ENCODE results near the gene ZNF655.
A peak's percentile ranks its signal among the peaks of the same experiment; 100 is the strongest.
"Not testable (repeated sequence)": the region's sequence is repeated elsewhere in the genome, so short reads cannot be mapped to it uniquely, and the experiment has no call there.

The ZNF655 gene

DNA sequence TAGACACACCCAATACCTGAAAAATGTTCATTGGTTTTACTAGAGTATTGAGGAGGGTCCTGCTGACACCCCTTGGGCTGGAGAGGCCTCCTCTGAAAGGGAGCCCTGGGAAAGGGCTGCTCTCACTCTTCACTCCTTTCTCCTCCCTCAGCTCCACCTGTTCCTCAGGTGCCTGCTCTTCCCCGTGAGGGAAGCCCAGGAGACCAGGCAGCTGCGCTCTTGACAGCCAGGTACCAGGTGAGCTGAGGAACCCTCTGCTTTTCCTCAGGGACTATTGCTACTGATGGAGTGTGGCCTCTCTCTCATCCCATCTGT, 3.3 kb downstream of the ZNF655 start:
- no peak for DNase-seq

DNA sequence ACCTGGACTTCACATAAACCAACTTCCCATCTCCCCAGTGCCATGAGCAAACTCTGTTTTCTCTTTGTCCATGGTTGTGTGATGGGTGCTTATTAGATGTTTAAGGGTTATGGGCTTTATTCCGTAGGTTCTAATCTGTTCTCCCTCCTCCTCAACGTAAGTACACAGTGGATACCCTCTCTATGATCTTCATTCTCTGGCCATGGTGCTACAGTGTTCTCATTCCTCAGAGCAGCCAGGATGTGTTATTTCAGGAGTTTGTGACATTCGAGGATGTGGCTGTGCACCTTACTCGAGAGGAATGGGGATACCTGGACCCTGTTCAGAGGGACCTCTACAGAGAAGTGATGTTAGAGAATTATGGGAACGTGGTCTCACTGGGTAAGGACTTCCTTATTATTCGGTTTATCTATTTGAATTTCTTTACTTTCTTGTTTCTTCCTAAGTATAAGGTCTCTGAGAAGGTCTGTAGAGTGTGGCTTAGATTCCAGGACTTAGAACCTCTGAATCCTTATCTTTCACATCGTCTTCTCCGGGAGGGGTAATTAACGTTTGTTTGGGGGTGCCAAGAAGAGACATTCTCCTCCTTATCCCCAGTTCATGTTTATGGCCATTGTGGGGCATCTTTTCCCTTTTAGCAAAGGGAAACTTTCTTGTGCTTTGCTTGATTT, 3.8 kb downstream of the ZNF655 start:
- no peak for DNase-seq

DNA sequence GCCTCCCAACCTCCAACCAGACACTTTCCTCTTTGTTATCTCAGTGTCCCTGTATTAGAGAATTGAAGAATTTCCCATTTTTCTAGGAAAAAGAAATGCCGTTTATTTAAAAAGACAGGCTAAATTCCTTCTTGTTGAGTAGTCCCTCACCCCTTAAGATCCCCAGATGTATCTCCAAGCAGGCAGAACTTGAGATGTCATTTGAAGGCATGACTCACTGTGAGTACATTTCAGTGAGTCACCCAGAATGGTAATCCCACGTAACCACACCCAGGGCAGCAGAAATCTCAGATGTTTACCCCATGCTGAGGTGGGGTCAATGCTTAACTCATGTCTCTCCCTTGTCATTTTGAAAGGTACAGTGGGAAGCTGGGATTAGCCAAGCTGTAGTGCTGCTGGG, 4.4 kb downstream of the ZNF655 start:
- no peak for DNase-seq

DNA sequence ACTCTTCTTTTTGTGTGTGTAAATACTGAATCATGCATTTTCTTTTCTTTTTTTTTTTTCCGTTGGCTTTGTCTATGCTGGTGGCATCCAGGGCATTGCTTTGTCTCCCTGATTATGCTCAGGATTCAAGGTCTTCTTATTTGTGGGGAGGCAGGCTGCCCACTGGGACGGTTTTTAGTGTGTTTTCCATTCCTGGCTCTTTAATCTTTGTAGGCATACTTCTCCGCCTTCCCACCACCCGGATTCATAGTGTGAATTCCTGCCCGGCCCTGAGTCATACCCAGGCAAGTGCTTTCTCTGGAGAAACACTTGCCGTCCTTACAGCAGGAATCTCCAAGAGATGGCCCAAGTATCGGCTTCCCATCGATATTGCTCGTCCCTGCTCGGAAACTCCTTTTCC, 5.2 kb downstream of the ZNF655 start:
- no peak for DNase-seq

DNA sequence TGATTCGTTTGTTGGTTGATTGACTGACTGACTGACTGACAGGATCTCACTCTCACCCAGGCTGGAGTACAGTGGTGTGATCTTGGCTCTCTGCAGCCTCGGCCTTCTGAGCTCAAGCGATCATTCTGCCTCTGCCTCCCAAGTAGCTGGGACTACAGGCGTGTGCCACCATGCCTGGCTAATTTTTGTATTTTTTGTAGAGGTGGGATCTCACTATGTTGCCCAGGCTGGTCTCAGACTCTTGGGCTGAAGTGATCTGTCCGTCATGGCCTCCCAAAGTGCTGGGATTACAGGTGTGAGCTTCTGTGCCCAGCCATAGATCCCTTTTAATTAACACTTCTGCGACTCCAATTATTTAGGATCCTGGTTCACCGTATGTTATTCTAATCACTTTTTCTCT, 10.3 kb downstream of the ZNF655 start:
- DNase-seq = not testable (repeated sequence)

DNA sequence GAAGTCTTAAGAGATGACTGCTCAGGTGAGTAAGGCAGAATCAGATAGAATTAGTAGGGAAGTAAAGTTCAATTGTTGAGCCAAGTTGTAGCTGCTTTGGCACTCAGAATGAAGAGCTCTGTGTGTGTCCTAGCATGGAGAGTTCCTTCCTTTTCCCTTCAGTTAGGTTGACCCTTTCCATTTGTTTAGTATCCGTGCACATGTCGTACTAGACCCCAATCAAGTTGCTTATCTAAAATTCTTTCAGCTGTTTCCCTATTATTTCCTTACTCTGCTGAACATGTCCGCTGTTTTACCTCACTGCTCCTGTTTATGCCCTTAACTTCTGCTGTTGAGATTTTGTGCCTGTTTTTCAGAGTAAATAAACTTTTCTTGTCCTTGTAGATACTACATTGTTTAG, 13.3 kb downstream of the ZNF655 start:
- DNase-seq = no peak

DNA sequence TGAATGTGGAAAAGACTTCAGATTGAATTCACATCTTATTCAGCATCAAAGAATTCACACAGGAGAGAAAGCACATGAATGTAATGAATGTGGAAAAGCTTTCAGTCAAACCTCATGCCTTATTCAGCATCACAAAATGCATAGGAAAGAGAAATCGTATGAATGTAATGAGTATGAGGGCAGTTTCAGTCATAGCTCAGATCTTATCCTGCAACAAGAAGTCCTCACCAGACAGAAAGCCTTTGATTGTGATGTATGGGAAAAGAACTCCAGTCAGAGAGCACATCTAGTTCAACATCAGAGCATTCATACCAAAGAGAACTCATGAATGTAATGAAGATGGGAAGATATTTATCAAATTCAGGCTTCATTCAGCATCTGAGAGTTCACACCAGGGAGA, 14.8 kb downstream of the ZNF655 start:
- DNase-seq = no peak

DNA sequence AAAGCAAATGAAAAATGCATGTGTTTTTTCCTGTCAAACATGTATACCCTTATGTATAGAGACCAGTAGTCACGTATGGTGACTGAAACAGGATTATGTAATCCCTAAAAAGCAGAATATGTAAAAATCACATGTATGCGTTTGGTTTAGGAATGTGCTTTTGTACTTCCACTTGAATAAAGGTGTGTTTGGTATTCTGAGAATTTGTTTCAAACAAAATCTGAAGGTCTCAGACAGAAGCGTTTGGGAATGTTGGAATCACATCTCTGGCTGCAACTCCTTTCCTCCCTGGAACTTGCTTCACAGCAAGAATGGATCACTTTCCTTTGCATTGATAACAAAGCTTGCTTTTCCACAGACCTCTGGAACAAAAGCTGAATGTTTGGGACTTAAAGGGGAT, 17.8 kb downstream of the ZNF655 start:
- no peak for DNase-seq

DNA sequence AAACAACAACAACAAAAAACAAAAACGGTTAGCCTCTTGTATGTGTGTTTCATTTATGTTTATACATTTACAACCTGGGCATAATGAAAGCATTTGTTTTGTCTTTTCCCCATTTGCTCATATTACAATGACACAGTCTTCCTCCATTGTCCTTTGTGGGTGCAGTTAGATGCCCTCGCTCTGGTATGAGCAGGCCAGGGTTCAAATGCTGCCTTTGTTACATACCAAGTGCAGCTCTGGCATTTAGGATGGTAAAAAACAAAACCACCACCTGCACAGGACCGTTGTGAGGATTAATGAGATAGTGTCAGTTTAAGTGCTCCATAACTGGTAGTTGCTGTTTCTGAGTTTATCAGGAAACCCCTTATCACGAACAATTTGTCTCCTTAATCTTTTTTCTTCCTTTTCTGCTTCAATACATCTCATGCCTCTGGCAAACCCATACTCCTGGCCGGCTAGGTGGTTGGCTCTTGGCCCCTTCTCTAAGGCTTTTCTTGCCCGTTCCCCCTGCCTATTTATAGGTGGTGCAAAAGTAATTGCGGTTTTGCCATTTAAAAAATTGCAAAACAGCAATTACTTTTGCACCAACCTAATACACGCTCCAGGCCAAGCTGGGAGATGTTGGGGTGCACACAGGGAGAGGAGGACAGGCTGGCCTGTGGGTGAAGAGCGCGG, 21.0 kb downstream of the ZNF655 start:
- DNase-seq = no peak

DNA sequence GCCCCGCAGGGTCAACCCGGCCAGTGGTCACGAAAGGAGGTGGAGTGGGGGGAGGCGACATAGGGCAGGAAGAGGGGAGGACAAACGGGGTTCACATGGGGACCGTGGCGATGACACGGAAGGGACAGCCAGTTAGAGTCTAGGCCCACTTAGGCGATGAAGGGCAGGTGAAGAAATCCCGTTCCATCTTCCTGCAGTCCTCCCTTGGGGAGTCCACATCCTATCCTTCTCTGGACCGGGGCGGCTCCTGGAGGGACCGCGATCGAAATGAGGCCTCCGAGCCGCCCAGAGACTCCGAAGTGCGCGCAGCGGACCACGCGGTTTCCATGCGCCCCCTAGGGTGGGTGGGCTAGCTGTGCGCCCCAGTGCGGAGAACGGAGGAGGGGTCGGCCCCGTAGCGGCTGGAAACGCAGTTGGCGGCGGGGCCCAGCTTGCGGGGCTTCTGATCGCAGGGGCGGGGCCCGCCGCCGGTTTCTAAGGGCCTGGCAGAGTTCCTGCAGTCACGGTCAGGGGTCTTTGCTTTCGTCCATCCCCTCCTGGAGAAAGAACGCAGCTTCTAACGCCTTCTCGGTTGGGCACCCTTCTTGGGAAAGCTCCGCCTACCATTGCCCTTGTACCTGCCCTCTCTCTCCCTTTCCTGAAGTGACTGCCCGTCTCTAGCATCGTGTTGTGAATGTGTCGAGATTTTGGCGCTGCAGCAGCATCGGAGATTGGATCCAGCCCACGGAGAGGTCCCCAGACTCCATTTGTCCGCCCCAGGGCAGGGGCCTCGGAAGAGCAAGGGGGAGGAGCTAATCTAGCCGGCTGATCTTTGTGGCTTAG, 21.7 kb downstream of the ZNF655 start:
- DNase-seq = peak; percentile 75

DNA sequence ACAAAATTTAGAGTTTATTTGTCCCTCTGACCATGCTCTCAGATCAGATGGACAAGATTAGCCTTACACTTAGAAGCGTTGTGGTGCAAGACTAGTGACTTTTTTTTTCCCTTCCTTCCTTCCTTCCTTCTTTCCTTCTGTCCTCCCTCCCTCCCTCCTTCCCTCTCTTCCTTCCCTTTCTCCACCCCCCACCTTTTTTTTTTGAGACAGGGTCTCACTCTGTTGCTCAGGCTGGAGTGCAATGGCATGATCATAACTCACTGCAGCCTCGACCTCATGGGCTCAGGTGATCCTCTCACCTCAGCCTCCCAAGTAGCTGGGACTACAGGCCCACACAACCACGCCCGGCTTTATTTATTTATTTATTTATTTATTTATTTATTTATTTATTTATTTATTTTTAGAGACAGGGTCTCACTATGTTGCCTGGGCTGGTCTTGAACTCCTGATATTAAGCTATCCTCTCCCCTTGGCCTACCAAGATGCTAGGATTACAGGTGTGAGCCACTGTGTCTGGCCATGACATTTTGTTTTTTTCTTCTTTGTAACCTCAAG, 22.4 kb downstream of the ZNF655 start:
- not testable (repeated sequence) for DNase-seq

DNA sequence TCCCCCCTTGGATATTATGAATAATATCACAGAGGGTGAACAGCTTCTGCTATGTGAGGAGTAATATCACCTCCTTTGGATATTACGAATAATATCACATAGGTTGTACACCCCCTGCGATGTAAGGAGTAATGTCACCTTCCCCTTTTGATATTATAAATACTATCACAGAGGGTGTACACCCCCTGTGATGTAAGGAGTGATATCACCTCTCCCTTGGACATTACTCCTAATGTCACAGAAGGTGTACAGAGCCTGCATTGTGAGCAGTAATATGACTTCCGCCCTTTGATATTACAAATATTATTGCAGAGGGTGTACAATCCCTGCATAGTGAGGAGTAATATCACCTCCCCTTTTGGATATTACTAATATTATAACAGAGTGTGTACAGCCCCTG, 30.4 kb downstream of the ZNF655 start:
- DNase-seq = no peak

DNA sequence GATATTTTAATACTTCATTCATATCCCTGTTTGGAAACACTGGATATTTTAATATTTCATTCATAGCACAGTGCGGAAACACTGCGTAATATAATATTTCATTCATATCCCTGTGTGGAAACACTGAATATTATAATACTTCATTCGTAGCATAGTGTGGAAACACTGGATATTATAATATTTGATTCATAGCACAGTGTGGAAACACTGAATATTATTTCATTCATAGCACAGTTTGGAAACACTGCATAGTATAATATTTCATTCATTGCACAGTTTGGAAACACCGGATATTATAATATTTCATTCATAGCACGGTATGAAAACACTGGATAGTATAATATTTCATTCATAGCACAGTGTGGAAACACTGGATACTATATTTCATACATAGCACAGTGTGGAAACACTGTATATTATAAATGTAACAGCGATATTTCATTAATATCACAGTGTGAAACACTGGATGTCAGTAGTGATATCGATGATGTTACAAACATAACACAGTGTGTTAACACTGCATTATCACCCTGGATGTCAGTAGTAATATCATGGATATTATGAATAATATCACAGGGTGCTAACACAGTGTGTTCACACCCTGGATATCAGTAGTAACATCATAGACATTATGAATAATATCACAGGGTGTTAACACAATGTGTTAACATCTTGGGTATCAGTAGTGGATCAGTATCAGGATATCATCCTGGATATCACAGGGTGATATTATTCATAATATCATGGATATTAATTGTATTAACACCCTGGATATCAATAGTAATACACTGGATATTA, 36.7 kb downstream of the ZNF655 start:
- no peak for DNase-seq

DNA sequence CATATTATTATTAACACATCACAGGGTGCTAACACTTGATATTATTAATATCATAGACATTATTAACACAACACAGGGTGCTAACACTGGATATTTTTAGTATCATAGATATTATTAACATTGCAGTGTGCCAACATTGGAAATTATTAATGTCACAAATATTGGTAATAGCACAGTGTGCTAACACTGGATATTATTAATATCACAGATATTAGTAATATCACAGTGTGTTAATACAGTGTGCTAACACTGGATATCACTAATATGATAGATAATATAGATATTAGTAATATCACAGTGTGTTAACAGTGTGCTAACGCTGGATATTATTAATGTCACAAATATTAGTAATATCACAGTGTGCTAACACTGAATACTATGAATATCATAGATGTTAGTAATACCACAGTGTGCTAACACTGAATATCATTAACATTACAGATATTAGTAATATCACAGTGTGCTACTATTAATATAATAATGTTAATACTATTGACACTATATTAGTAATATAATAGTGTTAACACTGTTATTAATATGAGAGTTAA, 38.0 kb downstream of the ZNF655 start:
- DNase-seq = no peak

DNA sequence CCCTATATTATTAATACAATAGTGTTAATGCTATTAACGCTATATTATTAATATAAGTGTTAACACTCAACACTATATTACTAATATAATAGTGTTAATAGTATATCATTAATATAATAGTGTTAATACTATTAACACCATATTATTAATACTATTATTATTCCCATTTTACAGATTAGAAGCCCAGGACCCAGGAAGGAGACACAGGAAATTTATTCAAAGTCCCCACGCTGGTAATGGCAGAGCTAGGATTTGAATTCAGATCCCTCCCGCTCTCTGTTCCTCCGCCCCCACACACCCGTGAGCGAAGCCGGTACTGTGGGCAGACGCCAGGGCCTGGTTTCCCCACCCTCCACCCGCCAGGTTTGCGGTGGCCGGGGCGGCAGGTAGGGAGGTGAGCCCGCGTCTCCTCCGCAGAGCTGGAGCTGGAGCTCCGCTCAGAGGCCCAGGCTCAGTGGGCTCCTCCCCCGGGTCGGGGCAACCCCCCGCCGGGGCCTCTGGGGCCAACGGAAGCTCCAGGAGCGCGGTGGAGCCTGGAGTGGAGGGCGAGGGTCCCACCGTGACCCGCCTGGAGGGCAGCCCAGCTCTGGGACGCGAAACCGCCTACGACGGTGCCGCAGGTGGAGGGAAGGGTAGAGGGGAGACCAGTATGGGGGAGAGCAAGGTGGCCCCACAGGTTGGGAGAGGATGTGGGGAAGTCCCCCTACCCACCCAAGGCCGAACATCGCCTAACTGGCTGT, 39.5 kb downstream of the ZNF655 start, which contains the start of gene TMEM225B:
Gene TMEM225B (plus strand): TSS at position 506 of the 740 bp plus-strand sequence. CDS start 6,122 bp downstream, outside the sequence.
- DNase-seq = no peak

DNA sequence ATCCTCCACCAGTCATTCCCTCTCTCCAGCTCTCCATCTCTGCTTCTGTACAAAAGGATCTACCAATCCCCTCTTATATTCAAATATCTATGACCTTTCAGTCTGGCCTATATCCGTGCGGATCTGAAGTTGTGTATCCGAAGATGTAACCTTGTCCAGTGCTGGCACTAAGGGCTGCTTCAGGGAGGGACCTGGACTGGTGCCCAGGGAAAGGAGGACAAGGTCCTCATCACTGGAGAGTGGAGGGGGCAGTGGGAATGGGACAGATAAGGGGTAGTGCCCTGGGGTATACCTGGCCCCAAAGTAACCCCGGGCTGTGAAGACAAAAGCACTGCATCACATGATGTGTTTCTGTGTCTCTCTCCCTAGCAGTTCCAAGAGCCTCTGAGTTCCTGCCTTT, 41.4 kb downstream of the ZNF655 start:
- DNase-seq = no peak

DNA sequence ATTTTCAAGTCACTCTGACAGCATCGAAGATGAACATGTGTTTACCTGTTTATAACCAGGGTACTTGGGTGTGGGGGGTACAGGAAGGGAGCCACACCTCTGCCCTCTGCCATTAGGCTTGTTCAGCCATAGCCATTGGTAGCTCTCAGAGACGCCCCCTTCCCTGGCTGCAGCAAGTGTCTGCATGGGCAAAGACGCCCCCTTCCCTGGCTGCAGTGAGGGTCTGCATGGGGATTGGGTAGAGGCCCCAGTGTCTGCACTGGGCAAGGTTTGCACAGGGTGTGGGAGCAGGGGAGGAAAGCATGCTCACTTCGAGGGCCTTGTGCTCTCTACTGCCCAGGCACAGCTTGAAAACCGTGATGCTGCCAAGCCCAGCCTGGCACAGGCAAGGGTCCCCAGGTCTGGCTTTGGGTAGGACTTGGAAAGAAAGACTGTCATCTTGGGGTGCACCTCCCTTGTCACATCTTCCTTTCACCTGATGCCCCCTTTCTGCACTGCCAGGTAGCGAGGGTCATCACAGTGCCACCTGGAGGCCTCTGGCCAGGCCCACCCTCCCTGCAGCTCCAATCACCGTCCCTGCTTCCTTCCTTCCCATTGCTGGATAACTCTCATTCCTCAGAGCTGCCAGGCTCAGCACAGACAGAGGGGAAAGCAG, 43.3 kb downstream of the ZNF655 start:
- DNase-seq = no peak

DNA sequence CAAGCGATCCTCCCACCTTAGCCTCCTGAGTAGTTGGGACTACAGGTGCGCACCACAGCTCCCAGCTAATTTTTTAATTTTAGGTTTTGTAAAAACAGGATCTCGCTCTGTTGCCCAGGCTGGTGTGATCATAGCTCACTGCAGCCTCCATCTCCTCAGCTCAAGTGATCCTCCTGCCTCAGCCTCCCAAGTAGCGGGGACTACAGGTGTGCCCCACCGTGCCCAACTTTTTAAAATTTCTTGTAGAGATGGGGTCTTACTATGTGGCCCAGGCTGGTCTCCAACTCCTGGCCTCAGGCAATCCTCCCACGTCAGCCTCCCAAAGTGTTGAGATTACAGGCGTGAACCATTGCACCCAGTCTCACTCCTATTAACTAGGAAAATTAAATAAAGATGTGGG, 47.1 kb downstream of the ZNF655 start:
- no peak for DNase-seq

DNA sequence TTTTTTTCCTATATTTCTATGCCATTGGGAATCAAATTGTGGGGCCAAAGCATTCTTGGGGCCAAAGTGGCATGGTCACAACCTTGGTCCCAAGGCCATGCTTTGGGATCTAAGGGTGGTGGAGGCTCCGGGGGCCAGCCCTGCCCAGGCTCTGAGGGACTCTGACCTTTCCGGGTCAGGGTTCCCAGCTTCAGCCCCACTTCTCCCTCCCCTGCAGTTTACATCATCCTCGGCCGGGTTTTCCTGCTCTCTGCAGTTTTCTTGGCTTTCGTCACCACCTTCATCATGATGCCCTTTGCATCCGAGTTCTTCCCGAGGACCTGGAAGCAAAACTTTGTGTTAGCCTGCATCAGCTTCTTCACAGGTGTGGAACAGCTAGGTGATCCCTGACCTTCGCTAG, 48.1 kb downstream of the ZNF655 start:
- no peak for DNase-seq

DNA sequence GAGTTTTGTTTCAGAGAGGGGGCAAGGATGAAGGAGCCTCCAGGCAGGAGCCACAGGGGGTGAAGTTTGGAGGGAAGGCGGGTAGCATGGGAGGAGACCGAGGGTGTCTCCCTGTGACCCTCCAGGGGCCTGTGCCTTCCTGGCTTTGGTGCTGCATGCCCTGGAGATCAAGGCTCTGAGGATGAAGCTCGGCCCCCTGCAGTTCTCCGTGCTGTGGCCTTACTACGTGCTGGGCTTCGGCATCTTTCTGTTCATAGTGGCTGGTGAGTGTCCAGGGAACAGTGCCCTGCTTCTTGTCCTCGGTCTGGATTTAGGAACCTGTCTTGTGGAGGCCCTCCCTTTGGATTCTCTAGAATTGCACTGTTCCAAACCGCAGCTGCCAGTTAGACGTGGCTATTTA, 49.1 kb downstream of the ZNF655 start:
- no peak for DNase-seq

DNA sequence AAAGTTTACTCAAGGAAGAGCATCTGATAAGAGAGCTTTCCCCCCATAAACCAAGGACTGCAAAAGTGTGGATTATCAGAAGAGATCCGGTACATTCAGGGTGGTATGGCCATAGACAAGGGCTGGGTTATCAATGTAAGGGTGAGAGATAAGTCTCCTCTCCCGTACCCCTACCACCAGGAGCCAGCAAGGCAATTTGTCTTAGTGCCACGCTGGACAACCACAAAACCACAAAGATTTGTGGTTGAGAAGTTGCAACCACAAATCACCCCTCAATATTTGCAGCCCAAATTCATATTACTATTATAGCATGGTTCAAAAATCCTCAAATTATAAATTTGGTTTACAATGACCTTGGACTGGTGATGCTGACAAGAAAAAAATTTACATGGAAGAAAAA, 56.1 kb downstream of the ZNF655 start:
- no peak for DNase-seq
